ENCODE measurements around the gene GALNTL6.

The GALNTL6 gene

GRCh38 chr4:172009446-172010230 is 196.4 kb downstream of the GALNTL6 start:
- no peak for DNase-seq

- DNase-seq, result no peak
These were observed 198.0 kb downstream of the GALNTL6 start for GRCh38 chr4:172011196-172011595.

GRCh38 chr4:172018358-172018757 is 205.2 kb downstream of the GALNTL6 start:
- DNase-seq, result no peak

GRCh38 chr4:172035562-172035961 is 222.4 kb downstream of the GALNTL6 start:
- DNase-seq, result no peak

- DNase-seq, result no peak
These were observed 227.6 kb downstream of the GALNTL6 start for GRCh38 chr4:172040766-172041165.

GRCh38 chr4:172042714-172043114 is 229.5 kb downstream of the GALNTL6 start:
- DNase-seq, result peak; percentile 18

- no peak for DNase-seq
These were observed 232.8 kb downstream of the GALNTL6 start for GRCh38 chr4:172045981-172046380.

GRCh38 chr4:172048666-172049065 is 235.5 kb downstream of the GALNTL6 start:
- DNase-seq, result no peak

GRCh38 chr4:172050911-172051310 is 237.7 kb downstream of the GALNTL6 start:
- DNase-seq, result no peak

GRCh38 chr4:172055046-172055445 is 241.8 kb downstream of the GALNTL6 start:
- no peak for DNase-seq

- DNase-seq, result no peak
These were observed 242.3 kb downstream of the GALNTL6 start for GRCh38 chr4:172055498-172055897.

- no peak for DNase-seq
These were observed 248.0 kb downstream of the GALNTL6 start for GRCh38 chr4:172061204-172061603.

- no peak for DNase-seq
These were observed 255.3 kb downstream of the GALNTL6 start for GRCh38 chr4:172068506-172068905.

GRCh38 chr4:172073590-172073989 is 260.4 kb downstream of the GALNTL6 start:
- no peak for DNase-seq

- DNase-seq, result no peak
These were observed 270.1 kb downstream of the GALNTL6 start for GRCh38 chr4:172083272-172083671.

GRCh38 chr4:172088556-172088955 is 275.4 kb downstream of the GALNTL6 start:
- DNase-seq, result no peak

- no peak for DNase-seq
These were observed 282.0 kb downstream of the GALNTL6 start for GRCh38 chr4:172095161-172095560.

- no peak for DNase-seq
These were observed 283.6 kb downstream of the GALNTL6 start for GRCh38 chr4:172096786-172097185.

- DNase-seq, result no peak
These were observed 286.2 kb downstream of the GALNTL6 start for GRCh38 chr4:172099376-172099775.

- DNase-seq, result no peak
These were observed 290.3 kb downstream of the GALNTL6 start for GRCh38 chr4:172103456-172103855.

- no peak for DNase-seq
These were observed 291.3 kb downstream of the GALNTL6 start for GRCh38 chr4:172104539-172104938.

GRCh38 chr4:172105918-172106317 is 292.7 kb downstream of the GALNTL6 start:
- peak; percentile 3 for DNase-seq

- DNase-seq, result no peak
These were observed 296.3 kb downstream of the GALNTL6 start for GRCh38 chr4:172109466-172109865.

GRCh38 chr4:172124656-172125308 is 311.6 kb downstream of the GALNTL6 start:
- DNase-seq, result no peak

GRCh38 chr4:172125443-172125842 is 312.2 kb downstream of the GALNTL6 start:
- DNase-seq, result no peak

Data from hematopoietic multipotent progenitor cell treated with erythropoietin and hydrocortisone succinate and interleukin-3 and kit ligand, for 8 days (in vitro differentiated cells).